IMR-90 (cell line): ENCODE results near the gene FAM78A. TPM values are rescaled to one million over a fixed set of nuclear protein-coding genes. Genes with fewer than 3 reads are reported as not detected.

Experiments used
- ATAC-seq: fragments of 200-7000 bp; cut with Tn5 transposase; 2 replicates; pipeline ENCODE4 v1.9.1; 2020; ENCODE audit warnings: low read depth, mild to moderate bottlenecking, moderate library complexity
- BruUV-seq: library from RNA; stranded (reverse); fragments of 400-500 nt; replicated peaks from 2 replicates; lab custom pipeline; 2021; lab: Mats Ljungman, UMichigan
- CTCF ChIA-PET: fragments of 300-600 bp; formaldehyde crosslinking; extraction: SDS; loops from one replicate; lab custom pipeline; 2021; ENCODE audit warnings: antibody characterized with exemption; lab: Yijun Ruan, JAX
- POLR2A ChIA-PET: fragments of 300-600 bp; sonication (Branson Sonifier 250); formaldehyde crosslinking; loops from one replicate; lab custom pipeline; 2022; ENCODE audit warnings: antibody characterized with exemption; ENCODE audit not compliant: unreplicated experiment; lab: Charles Lee
- DNase-seq: peaks from one replicate; pipeline ENCODE4 v3.0.0; 2013
- H2AFZ ChIP-seq: replicated peaks from 2 replicates; pipeline ENCODE3; 2013; ENCODE audit warnings: low read length, mild to moderate bottlenecking; ENCODE audit not compliant: poor library complexity
- H2AK5ac ChIP-seq: 2 replicates; pipeline ENCODE4 v1.6.1; 2013; ENCODE audit warnings: low read depth, low read length, inconsistent platforms
- H2AK9ac ChIP-seq: replicated peaks from 2 replicates; pipeline ENCODE3; 2013; ENCODE audit warnings: mild to moderate bottlenecking, low read depth, low read length, moderate library complexity; ENCODE audit not compliant: poor library complexity
- H2BK120ac ChIP-seq: 2 replicates; pipeline ENCODE4 v1.6.1; 2013; ENCODE audit warnings: low read depth, low read length, inconsistent platforms
- H2BK15ac ChIP-seq: 3 replicates; pipeline ENCODE4 v1.6.1; 2013; ENCODE audit warnings: low read depth, low read length, inconsistent platforms
- H2BK20ac ChIP-seq: 2 replicates; pipeline ENCODE4 v1.6.1; 2013; ENCODE audit warnings: low read depth, mild to moderate bottlenecking, inconsistent platforms, low read length, moderate library complexity
- H2BK5ac ChIP-seq: 2 replicates; pipeline ENCODE4 v1.6.1; 2013; ENCODE audit warnings: mild to moderate bottlenecking, low read depth, low read length, inconsistent platforms; ENCODE audit not compliant: poor library complexity, severe bottlenecking
- H3K14ac ChIP-seq: replicated peaks from 2 replicates; pipeline ENCODE4 v1.6.1; 2013; ENCODE audit warnings: low read depth, low read length, inconsistent platforms
- H3K18ac ChIP-seq: 2 replicates; pipeline ENCODE4 v1.6.1; 2013; ENCODE audit warnings: low read depth, low read length, control low read depth
- H3K23ac ChIP-seq: 2 replicates; pipeline ENCODE4 v1.6.1; 2013; ENCODE audit warnings: low read depth, low read length, inconsistent platforms
- H3K27ac ChIP-seq: 2 replicates; pipeline ENCODE4 v1.5.1; 2013; ENCODE audit warnings: mild to moderate bottlenecking, control low read depth, low read length; ENCODE audit not compliant: insufficient read depth
- H3K27me3 ChIP-seq: 2 replicates; pipeline ENCODE4 v1.6.1; 2013; ENCODE audit warnings: low read length; ENCODE audit not compliant: control insufficient read depth, insufficient read depth
- H3K36me3 ChIP-seq: 2 replicates; pipeline ENCODE4 v1.6.1; 2013; ENCODE audit warnings: low read length, mixed read lengths; ENCODE audit not compliant: control insufficient read depth, insufficient read depth
- H3K4ac ChIP-seq: 2 replicates; pipeline ENCODE4 v1.6.1; 2013; ENCODE audit warnings: low read depth, low read length, inconsistent platforms
- H3K4me1 ChIP-seq: 2 replicates; pipeline ENCODE4 v1.6.1; 2013; ENCODE audit warnings: low read length, mixed read lengths; ENCODE audit not compliant: control insufficient read depth, insufficient read depth
- H3K4me2 ChIP-seq: 2 replicates; pipeline ENCODE4 v1.6.1; 2013; ENCODE audit warnings: low read depth, mild to moderate bottlenecking, control low read depth, low read length, moderate library complexity
- H3K4me3 ChIP-seq: 2 replicates; pipeline ENCODE4 v1.5.1; 2013; ENCODE audit warnings: low read depth, mild to moderate bottlenecking, control low read depth, low read length, moderate library complexity; ENCODE audit not compliant: insufficient read depth
- H3K56ac ChIP-seq: 2 replicates; pipeline ENCODE4 v1.6.1; 2013; ENCODE audit warnings: low read length, inconsistent platforms; ENCODE audit not compliant: insufficient read depth; ENCODE audit errors: extremely low read depth
- H3K79me1 ChIP-seq, 2 experiments: 2 replicates each; pipeline ENCODE4 v1.6.1; 2013; ENCODE audit warnings: low read length in 2 of 2, inconsistent platforms in 1 of 2, low read depth in 1 of 2
- H3K9ac ChIP-seq: 2 replicates; pipeline ENCODE4 v1.6.1; 2013; ENCODE audit warnings: low read depth, low read length, control low read depth
- H3K9me1 ChIP-seq: 2 replicates; pipeline ENCODE4 v1.6.1; 2013; ENCODE audit warnings: low read length, inconsistent platforms; ENCODE audit not compliant: insufficient read depth
- H3K9me3 ChIP-seq: 2 replicates; pipeline ENCODE4 v1.6.1; 2013; ENCODE audit warnings: low read length; ENCODE audit not compliant: control insufficient read depth, insufficient read depth
- H4K20me1 ChIP-seq: 2 replicates; pipeline ENCODE4 v1.6.1; 2013; ENCODE audit warnings: low read length, inconsistent platforms; ENCODE audit not compliant: insufficient read depth
- H4K5ac ChIP-seq: 2 replicates; pipeline ENCODE4 v1.6.1; 2013; ENCODE audit warnings: mild to moderate bottlenecking, low read depth, low read length, control low read depth
- H4K8ac ChIP-seq, 2 experiments: 2 replicates each; pipeline ENCODE4 v1.6.1; 2013; ENCODE audit warnings: low read depth in 2 of 2, low read length in 2 of 2, control low read depth in 1 of 2, inconsistent platforms in 1 of 2
- H4K91ac ChIP-seq: 2 replicates; pipeline ENCODE4 v1.6.1; 2013; ENCODE audit warnings: low read depth, low read length, inconsistent platforms; ENCODE audit not compliant: insufficient read depth
- BHLHE40 ChIP-seq: fragments of 150-350 bp; IDR thresholded peaks from 2 replicates; pipeline ENCODE4 v1.6.1; 2016; ENCODE audit warnings: mild to moderate bottlenecking, low read depth, low read length
- CEBPB ChIP-seq: IDR thresholded peaks from 2 replicates; pipeline ENCODE4 v1.6.1; 2012; ENCODE audit warnings: low read depth, low read length, improper control_type of control experiment
- CHD1 ChIP-seq: IDR thresholded peaks from 2 replicates; pipeline ENCODE4 v1.6.1; 2012; ENCODE audit warnings: low read depth, low read length, improper control_type of control experiment
- FOS ChIP-seq: fragments of 150-350 bp; IDR thresholded peaks from 2 replicates; pipeline ENCODE4 v1.6.1; 2016; ENCODE audit warnings: low read depth, low read length
- MAFK ChIP-seq: IDR thresholded peaks from 2 replicates; pipeline ENCODE4 v1.6.1; 2012; ENCODE audit warnings: low read depth, low read length, improper control_type of control experiment
- MAZ ChIP-seq: IDR thresholded peaks from 2 replicates; pipeline ENCODE4 v1.6.1; 2012; ENCODE audit warnings: low read depth, mild to moderate bottlenecking, low read length, improper control_type of control experiment, moderate library complexity, borderline replicate concordance
- NFE2L2 ChIP-seq: fragments of 150-350 bp; IDR thresholded peaks from 2 replicates; pipeline ENCODE4 v1.6.1; 2016; ENCODE audit warnings: low read depth, mild to moderate bottlenecking, low read length
- POLR2A ChIP-seq: IDR thresholded peaks from 2 replicates; pipeline ENCODE4 v1.6.1; 2012; ENCODE audit warnings: mild to moderate bottlenecking, low read depth, low read length
- RAD21 ChIP-seq: IDR thresholded peaks from 2 replicates; pipeline ENCODE4 v1.6.1; 2012; ENCODE audit warnings: low read length, improper control_type of control experiment
- RCOR1 ChIP-seq: IDR thresholded peaks from 2 replicates; pipeline ENCODE4 v1.6.1; 2012; ENCODE audit warnings: mild to moderate bottlenecking, low read length, improper control_type of control experiment; ENCODE audit not compliant: insufficient replicate concordance
- SMC3 ChIP-seq: fragments of 150-350 bp; IDR thresholded peaks from 2 replicates; pipeline ENCODE4 v1.6.1; 2016; ENCODE audit warnings: low read depth, mild to moderate bottlenecking, antibody characterized with exemption, low read length, moderate library complexity
- WGBS, 2 experiments: methylation state at CpG; one replicate each; pipeline versions ENCODE4 v1.1.5 to v1.1.7; 2013; ENCODE audit warnings: missing lambda C conversion rate in 2 of 2; ENCODE audit not compliant: insufficient read length in 1 of 2; ENCODE audit errors: extremely low coverage in 2 of 2; 5-methylcytosine and 5-hydroxymethylcytosine counted together
- dilution Hi-C: fragments of 300-500 bp; cut with HindIII; formaldehyde crosslinking; loops from one replicate; pipeline ENCODE4 v1.14.3; 2018; ENCODE audit warnings: low sequenced_read_pairs; ENCODE audit not compliant: unreplicated experiment
- in situ Hi-C: fragments of 300-500 bp; cut with MboI; formaldehyde crosslinking; loops from 3 replicates; pipeline ENCODE4 v1.14.3; 2019; ENCODE audit warnings: low sequenced_read_pairs, inconsistent platforms, mixed read lengths
- intact Hi-C: fragments of 100-400 bp; cut with micrococcal nuclease; formaldehyde crosslinking; loops from 2 replicates; pipeline ENCODE4 v1.10.0; 2022
- polyA plus RNA-seq, 3 experiments: library from polyadenylated mRNA; depleted of rRNA; stranded (reverse); fragments of >200 nt; gene quantifications; 2 replicates each; pipeline ENCODE4 v1.2.3, GENCODE V29; 2012; ENCODE audit warnings: low replicate concordance in 1 of 3
- total RNA-seq: library from RNA; depleted of rRNA; stranded (reverse); fragments of >200 nt; gene quantifications from 2 replicates; pipeline ENCODE4 v1.2.3, GENCODE V29; 2012
- TF ChIP-seq, protein P1 (sequence below): fragments of 150-350 bp; IDR thresholded peaks from 2 replicates; pipeline ENCODE4 v1.6.1; 2017; ENCODE audit warnings: mild to moderate bottlenecking, antibody characterized with exemption, low read length, low read depth

FAM78A gene
- total and polyA plus RNA-seq, 2 of the 4 experiments (the other 2 are of a cell fraction) = 0.18 to 0.27 TPM

DNA sequence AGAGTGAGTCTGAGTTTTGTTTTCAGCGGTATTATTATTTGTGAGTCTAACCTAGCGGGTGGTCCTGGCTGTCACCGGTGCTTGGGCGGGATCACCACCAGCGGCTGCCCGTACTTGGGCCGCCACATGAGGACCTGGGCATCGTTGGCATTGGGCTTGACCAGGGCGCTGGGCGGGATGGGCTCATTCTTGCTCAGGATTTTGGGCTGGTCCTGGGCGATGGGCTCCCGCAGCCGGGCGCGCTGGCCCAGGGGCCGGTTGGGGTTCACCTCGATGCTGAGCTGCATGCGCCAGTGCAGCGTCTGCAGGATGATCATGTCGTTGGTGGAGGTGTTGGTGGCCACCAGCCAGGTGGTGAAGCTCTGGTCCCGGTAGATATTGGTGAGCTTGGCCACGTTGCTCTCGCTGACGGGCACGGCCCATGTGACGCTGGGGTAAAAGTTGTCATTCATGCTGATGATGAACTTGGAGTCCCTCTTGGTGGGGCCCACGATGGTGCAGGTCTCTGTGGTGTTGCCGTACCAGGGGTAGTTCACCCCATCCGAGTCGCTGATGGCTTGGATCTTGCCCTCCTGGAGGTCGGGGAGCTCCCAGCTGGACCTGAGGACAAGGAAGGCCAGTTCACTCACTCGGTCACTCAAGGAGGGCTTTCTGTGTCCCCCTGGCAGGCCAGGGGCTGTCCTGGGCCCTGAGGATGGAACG is 15.4 kb downstream of the FAM78A start:
- BruUV-seq = no TSS peak
- ChIA-PET CTCF (no interaction called here), POLR2A (no interaction called here)
- 87% methylated on average over 5 of the region's 33 CpGs; no CpG with 5 or more reads in 1 of the 2 experiments for WGBS, 2 experiments
- H2AK5ac ChIP-seq = no peak overlapping the region
- ATAC-seq (no peak), DNase-seq (no peak)
- H3K18ac ChIP-seq = no peak overlapping the region
- no peak overlapping the region for H3K4me3 ChIP-seq
- no peak for TF ChIP-seq NFE2L2
- TF ChIP-seq CHD1 = no peak
- TF ChIP-seq MAFK = no peak
- TF ChIP-seq MAZ = no peak
- TF ChIP-seq RAD21 = no peak
- no peak for TF ChIP-seq SMC3
- TF ChIP-seq RCOR1 = no peak
- TF ChIP-seq FOS = no peak
- TF ChIP-seq, protein P1, sequence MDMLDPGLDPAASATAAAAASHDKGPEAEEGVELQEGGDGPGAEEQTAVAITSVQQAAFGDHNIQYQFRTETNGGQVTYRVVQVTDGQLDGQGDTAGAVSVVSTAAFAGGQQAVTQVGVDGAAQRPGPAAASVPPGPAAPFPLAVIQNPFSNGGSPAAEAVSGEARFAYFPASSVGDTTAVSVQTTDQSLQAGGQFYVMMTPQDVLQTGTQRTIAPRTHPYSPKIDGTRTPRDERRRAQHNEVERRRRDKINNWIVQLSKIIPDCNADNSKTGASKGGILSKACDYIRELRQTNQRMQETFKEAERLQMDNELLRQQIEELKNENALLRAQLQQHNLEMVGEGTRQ = no peak
- no peak for TF ChIP-seq POLR2A
- no peak for TF ChIP-seq BHLHE40
- TF ChIP-seq CEBPB = no peak
- no peak overlapping the region for H4K5ac ChIP-seq
- no peak overlapping the region for H2BK20ac ChIP-seq
- H3K23ac ChIP-seq = no peak overlapping the region
- H3K4me1 ChIP-seq = peaks cover 7% of the 10 kb centered on the region
- H2BK120ac ChIP-seq = no peak overlapping the region
- H4K20me1 ChIP-seq = no peaks in the 10 kb centered on the region
- H3K27ac ChIP-seq = no peak overlapping the region
- H3K9me1 ChIP-seq = peaks cover 5% of the 10 kb centered on the region; the same call in 1 of the 2 replicates
- no peaks in the 10 kb centered on the region for H3K36me3 ChIP-seq
- in situ Hi-C loops = no loop called here
- H3K27me3 ChIP-seq = peaks cover 3% of the 10 kb centered on the region; the same call in 1 of the 2 replicates
- no peak overlapping the region for H2AK9ac ChIP-seq
- H3K14ac ChIP-seq = no peak overlapping the region
- no peak overlapping the region for H3K56ac ChIP-seq
- no peaks in the 10 kb centered on the region for H3K9me3 ChIP-seq
- dilution Hi-C loops = no loop called here
- H4K8ac ChIP-seq = no peak overlapping the region
- no peak overlapping the region for H2BK15ac ChIP-seq
- intact Hi-C loops = no loop called here
- H4K91ac ChIP-seq = no peak overlapping the region
- H3K79me1 ChIP-seq = 0 out of 4 replicates have a peak, but pooled peaks cover 0 to 2% of the 10 kb centered on the region in 2 experiments
- H2BK5ac ChIP-seq = no peak overlapping the region
- H3K4me2 ChIP-seq = no peak overlapping the region
- H2AFZ ChIP-seq = no peak overlapping the region
- no peak overlapping the region for H3K4ac ChIP-seq
- H3K9ac ChIP-seq = no peak overlapping the region
